HG02981 (cell line): ENCODE results near the gene DENND6A.
A peak's percentile ranks its signal among the peaks of the same experiment; 100 is the strongest.
"Not testable (repeated sequence)": the region's sequence is repeated elsewhere in the genome, so short reads cannot be mapped to it uniquely, and the experiment has no call there.

ENCODE experiments used
- ATAC-seq: cut with Tn5 transposase; IDR thresholded peaks from one replicate; pipeline ENCODE4 v1.9.1; 2021; ENCODE audit warnings: mild to moderate bottlenecking, moderate library complexity; ENCODE audit not compliant: unreplicated experiment

The DENND6A gene, protein sequence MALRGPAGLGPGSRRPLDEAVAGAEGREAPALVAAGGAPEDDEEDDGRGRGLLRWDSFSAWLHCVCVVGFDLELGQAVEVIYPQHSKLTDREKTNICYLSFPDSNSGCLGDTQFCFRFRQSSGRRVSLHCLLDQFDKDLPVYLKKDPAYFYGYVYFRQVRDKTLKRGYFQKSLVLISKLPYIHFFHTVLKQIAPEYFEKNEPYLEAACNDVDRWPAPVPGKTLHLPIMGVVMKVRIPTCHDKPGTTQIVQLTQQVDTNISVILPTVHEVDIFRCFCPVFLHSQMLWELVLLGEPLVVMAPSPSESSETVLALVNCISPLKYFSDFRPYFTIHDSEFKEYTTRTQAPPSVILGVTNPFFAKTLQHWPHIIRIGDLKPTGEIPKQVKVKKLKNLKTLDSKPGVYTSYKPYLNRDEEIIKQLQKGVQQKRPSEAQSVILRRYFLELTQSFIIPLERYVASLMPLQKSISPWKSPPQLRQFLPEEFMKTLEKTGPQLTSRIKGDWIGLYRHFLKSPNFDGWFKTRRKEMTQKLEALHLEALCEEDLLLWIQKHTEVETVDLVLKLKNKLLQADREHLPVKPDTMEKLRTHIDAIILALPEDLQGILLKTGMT

DNA sequence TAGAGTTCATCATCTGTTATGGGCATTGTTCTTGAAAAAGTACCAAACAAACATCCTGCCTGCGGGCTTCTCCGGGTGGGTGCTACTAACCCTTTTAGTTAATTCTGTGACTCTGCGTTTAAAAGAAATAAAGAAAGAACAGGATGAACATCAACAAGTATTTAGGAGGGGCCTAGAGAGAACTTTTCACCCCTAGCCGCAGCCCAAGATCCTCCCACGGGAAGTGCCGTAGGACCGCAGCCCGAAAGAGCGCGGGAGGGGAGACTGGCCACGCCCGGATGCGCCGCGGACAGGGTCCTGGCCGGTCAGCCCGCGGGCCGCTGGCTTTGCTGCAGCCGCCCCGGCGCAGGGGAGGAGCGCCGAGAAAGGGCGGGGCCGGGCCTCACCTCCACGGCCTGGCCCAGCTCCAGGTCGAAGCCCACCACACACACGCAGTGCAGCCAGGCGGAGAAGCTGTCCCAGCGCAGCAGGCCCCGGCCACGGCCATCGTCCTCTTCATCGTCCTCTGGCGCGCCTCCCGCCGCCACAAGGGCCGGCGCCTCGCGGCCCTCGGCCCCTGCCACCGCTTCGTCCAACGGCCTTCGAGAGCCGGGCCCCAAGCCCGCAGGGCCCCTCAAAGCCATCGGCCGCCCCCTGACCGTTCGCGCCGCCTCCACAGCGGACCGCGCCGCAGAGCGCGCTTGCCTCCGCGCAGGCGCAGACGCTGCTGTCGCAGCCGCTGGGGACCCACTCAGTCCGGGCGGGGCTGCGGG, at the start of gene DENND6A:
Gene DENND6A (minus strand): TSS at position 682 of the 752 bp plus-strand sequence. CDS start 59 bp downstream, at position 623.
- peak; percentile 72 for ATAC-seq

DNA sequence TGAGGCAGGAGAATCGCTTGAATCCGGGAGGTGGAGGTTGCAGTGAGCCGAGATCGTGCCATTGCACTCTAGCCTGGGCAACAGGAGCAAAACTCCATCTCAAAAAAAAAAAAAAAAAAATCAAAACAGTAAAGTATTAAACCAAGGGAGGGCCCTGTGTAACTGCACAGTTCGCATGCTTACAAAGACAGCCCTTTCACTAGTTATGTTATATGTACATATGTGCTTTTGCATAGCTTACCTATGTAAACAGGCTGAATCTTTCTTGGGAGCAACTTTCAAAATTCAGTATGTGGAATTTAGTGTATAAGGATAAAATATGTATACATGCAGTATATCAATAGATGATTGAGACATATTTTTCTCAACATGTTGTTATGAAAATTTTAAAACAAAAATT, 47.1 kb upstream of the DENND6A start:
- no peak for ATAC-seq

DNA sequence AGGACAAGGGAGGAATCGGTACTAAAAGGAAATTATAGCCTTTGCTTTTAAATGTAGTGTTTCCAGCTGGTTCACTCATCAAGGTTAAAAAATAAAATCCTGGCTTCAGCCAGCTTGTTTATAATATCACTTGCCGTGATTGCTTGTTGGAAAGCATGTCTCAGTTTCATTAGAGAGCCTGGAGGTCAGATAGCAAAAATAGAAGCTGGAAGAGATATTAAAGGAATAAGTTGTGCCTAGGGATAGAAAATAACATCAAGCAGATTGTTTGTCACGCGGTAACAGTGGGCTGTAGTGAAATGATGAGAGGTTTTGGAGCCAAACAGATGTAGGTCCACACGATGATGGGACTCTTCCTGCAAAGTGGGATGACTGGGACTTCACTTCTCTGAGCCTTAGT, 45.5 kb upstream of the DENND6A start:
- ATAC-seq, result no peak

DNA sequence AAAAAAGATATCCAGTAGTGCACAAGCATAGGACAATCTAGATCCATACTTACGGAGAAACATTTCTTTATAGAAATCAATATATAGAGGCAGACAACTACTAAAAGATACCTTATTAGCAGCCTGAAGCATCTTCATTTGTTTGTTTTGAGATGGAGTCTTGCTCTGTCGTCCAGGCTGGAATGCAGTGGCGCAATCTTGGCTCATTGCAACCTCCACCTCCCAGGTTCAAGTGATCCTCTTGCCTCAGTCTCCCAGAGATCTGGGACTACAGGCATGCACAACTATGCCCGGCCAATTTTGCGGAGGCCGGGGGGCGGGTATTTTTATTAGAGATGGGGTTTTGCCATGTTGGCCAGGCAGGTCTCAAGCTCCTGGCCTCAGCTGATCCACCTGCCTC, 45.0 kb upstream of the DENND6A start:
- no peak for ATAC-seq

DNA sequence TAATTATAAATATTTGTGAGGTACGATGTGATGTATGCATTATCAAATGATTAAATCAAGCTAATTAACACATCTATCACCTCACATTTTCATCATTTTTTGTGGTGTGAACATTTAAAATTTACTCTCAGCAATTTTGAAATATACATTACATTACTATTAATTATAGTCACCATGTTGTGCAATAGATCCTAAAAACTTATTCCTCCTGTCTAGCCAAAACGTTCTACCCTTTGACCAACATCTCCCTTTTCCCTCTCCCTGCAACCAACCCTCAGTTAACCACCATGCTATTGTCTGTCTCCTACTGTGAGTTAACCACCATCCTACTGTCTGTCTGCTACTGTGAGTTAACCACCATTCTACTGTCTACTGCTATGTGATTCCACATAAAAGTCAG, 42.5 kb upstream of the DENND6A start:
- ATAC-seq, result no peak

DNA sequence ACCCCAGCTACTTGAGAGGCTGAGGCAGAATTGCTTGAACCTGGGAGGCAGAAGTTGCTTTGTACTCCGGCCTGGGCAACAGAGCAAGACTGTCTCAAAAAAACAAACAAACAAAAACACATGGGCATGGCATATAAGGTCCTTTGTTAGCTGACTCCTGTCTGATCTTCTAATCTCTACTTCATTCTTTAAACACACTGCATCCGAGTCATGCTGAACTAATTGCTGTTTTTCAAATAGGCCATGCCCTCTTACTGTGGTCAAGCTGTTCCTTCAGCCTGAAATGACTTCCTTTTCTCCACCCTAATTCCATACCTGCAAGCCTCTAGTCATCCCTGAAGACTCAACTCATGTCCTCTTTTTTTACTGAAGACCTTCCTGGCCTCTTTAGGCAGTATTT, 40.9 kb upstream of the DENND6A start:
- ATAC-seq, result no peak

DNA sequence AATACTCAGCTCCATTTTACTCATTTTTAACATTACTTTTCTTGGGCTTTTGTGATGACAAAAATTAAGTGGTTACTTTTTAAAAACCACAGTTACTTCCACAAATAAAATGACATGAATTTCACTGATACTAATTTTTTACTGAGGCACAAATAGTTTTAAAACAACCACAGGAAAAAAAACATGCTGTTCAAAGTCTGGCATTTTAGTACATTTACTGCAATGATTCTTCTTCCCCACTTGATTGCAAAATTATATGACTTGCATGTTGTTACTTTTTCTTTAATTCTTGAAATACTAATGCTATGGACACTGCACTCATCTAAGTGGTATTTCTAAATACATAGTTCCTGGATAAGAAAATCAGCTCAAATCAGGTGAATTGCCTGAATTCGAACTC, 38.4 kb upstream of the DENND6A start:
- no peak for ATAC-seq

DNA sequence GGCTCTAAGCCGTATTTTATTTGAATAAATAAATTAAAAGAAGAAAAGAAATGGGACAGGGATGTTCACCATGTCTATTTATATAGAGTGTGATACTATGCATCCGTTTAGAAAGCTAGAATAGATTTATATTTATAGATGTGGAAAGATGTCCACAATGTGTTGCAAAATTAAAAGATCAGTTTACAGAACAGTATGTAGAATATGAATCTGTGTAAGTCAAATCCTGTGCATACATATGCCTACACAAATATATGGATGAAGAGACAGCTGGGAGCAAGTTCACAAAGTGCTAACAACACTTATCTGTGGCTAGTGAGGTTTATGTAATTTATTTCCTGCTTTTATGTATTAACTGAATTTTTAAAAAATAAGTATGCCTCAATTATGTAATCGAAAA, 37.8 kb upstream of the DENND6A start:
- no peak for ATAC-seq

DNA sequence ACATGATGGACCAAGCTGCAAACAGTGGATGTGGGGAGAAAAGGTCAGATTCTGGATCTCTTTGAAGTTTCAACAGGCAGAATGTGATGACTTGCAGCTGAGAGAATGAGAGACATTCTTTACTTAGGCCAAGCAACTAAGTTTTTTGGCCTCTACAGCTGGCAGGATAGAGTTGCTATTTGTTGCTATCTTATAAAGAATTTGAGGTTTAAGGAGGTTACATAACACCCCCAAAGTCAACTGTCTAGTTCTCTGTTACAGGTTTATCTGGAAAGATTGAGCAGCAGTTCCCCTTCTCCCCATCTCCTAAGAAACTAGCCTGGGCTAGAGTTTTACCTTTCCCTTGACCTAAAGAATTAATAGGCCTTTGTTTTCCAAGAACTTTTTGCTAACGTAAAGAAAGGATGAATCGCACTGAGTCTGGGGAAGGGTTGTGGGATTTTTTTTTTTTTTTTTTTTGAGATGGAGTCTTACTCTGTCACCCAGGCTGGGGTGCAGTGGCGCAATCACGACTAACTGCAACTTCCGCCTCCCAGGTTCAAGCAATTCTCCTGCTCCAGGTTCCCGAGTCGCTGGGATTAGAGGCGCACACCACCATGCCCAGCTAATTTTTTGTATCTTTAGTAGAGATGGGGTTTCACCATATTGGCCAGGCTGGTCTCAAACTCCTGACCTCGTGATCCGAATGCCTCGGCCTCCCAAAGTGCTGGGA, 36.6 kb upstream of the DENND6A start:
- no peak for ATAC-seq

DNA sequence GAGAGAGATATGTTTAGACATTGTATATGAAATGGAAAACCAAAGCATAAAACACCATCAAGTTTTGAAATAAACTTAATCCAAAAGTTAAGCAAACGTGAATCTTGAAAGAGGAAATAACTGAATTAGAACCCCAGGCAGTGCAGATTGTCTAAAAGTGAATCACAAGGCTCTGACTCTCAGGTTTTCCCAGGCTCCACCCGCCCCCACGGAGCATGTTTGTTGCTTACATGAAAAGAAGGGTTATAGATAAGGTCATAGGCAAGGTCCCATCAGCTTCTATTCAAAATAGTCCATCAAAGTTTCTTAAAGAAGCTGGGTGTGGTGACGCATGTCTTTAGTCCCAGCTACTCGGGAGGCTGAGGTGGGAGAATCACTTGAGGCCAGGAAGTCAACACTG, 34.2 kb upstream of the DENND6A start:
- ATAC-seq, result no peak

DNA sequence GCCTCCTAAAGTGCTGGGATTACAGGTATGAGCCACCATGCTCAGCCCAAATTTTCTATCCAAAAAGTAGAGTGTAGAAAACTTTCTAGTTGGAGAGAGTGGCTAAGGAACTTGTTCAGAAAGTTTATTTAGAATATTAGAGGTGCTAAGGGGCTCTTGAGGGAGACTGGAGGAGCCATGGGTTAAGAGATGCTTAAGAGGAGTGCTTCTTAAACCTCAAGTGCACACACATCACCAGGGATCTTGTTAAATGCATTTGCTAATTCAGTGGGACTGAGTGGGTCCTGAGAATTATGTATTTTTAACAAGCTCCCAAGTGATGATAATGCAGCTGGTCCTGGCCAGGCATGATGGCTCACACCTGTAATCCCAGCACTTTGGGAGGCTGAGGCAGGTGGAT, 33.5 kb upstream of the DENND6A start:
- no peak for ATAC-seq

DNA sequence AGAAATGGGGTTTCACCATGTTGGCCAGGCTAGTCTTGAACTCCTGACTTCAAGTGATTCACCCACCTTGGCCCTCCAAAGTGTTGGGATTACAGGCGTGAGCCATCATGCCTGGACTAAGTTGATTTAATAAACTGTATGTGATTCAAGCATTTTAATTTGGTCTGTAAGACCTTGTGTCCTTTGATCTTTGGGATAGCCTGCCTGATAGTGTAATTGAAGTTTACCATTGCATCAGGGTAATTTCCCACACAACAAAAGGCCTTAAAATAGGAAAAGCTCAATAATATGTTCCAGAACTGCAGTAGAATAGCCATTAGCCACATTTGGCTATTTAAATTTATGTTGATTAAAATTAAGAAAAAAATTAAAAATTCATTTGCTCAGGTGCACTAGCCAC, 25.2 kb upstream of the DENND6A start:
- no peak for ATAC-seq

DNA sequence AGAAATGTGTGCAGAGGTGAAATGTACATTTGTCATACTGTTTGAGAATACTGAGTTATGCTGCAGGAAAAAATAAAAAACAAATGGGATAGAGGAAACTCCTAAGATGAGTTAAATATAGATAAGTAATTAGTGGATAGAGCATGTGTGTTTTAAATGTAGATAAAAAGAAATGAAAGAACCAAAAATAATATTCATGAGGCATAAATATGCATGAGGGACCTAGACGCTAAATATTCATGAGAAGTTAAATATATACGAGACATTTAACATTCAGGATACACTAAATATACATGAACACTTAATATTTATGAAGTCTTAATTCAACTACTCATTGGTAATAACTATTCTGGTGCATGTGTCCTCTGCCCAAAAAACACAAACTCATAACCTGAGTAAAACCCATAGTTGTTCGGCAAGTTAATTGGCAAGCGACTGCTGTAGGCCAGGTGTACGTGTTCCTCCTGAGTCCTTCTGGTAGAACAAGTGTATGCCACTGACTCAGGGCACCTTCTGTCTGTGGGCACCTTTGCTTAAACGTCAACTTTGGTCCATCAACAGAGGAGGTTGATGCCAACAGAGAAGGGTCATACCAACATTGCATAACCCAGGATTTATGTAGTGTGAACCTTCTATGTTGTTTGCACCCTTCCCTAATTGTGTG, 24.5 kb upstream of the DENND6A start:
- ATAC-seq, result no peak

DNA sequence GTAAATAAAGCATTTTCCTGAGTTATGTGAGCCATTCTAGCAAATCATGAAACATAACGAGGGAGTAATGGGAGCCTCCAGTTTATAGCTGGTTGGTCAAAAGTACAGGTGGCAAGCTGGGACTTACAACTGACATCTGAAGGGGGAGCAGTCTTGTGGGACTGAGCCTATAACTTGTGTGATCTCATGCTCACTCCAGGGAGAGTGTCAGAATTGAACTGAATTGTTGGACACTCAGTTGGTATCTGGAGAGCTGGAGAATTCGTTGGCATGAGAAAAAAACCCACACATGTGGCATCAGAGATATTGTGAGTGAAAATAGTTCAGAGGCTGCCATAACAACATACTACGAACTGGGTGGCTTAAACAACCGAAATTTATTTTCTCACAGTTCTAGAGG, 22.8 kb upstream of the DENND6A start:
- no peak for ATAC-seq

DNA sequence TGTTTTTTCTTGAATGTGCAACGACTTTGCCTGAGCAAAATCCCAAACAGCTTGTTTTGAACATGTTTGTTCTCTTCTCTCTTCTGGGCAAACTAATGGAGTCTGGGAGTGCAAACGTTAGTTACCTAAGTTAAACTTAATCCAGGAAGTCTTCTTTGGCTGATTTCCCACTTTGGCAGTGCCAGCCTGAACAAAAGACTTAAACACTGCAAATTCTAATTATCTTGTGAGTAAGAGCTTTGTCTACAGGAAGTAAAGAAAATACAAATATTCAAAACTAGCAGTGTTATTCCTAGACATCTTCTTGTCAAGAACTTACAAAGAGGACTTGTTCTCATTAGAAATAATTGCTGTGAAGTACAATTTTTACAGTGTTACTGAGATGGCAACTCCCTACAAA, 16.7 kb upstream of the DENND6A start:
- no peak for ATAC-seq

DNA sequence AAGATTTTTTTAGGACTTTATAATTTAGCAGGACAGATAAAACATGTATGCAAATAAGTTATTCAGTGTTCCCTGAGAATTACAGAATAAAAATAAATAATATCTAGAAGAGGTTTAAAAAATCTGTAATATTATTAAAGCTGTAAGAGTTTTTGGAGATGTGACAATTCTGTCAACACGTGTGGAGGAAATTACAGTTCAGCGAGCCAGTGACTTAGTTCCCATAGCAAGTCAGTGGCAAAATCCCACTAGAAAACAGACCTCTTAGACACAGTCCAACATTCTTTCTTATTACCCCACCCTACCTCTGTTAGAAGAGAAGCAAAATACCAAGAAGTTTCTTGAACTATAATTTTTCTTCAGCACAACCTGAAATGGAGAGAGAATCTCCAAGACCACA, 16.2 kb upstream of the DENND6A start:
- ATAC-seq, result no peak

DNA sequence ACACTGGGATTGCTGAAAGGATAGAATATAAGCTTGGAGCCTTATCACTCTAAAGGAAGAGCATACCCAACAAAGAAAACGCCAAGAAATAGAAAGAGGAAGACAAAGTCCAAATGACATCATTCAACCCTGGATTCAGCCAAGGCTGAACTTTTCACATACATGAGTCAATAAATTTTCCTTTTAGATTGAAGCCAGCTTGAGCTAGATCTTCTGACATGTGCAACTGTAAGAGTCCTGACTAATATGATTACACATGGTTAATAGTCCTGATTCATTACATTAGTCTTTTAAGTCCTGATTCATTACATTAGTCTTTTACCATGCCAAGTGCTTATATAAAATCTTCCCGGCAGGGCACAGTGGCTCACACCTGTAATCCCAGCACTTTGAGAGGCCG, 13.6 kb upstream of the DENND6A start:
- ATAC-seq, result no peak

DNA sequence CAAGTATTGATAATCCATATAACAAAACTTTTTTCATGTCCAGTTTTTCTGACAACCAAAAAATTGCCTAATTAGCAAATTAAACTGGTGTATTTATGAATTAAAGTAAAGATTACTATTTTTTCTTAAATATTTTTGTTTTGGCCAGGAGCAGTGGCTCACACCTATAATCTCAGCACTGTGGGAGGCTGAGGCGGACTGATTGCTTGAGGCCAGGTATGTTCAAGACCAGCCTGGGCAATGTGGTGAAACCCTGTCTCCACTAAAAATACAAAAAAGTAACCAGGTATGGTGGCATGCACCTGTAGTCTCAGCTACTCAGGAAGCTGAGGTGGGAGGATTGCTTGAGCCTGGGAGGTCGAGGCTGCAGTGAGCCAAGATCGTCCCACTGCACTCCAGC, 12.5 kb upstream of the DENND6A start:
- ATAC-seq, result not testable (repeated sequence)

DNA sequence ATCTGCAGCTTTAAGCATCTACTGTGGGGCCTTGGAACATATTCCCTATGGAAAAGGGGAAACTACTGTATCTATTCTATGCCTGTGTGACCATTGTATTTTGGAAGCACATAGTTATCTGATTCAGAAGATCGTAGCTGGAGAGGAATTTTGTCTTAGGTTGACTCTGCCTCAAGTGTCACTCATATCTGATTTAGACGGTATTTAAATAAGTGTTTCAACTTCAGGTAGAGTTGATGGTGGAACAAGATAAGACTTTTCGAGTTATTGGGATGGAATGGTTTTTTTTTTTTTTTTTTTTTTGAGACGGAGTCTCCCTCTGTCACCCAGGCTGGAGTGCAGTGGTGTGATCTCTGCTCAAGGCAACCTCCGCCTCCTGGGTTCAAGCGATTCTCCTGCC, 8.9 kb upstream of the DENND6A start:
- no peak for ATAC-seq

DNA sequence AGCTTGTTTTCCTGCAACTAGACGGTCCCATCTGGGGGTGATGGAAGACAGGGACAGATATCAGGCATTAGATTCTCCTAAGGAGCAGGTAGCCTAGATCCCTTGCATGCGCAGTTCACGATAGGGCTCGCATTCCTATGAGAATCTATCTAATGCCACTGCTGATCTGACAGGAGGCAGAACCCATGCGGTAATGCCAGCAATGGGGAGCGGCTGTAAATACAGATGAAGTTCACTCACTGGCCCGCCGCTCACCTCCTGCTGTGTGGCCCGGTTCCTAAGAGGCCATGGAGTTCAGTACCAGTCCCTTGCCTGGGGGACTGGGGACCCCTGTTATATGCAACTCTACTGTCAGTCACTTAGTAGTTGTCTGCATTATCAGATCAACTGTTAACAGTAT, 7.9 kb upstream of the DENND6A start:
- no peak for ATAC-seq

DNA sequence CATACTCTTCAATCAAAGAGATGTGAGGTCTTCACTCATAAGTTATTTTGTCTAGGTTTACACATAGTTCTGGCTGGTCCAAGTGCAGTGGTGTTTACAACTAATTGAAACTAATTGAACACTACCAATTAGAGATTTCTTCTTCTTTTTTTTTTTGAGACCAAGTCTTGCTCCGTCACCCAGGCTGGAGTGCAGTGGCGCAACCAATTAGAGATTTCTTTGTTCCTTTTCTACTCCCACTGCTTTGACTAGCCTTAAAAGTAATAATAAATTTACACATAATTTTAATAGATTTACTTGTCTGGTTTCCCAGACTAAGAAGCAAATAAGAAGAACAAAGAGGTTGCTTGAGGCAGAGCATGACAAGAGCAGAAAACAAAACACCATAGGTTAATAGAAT, 6.7 kb upstream of the DENND6A start:
- no peak for ATAC-seq
